Amniotic epithelial cell (primary cell): ENCODE data around the gene SEC22B.
"Not testable (repeated sequence)": the region's sequence is repeated elsewhere in the genome, so short reads cannot be mapped to it uniquely, and the experiment has no call there.

Source experiments
- DNase-seq: peaks from one replicate; pipeline ENCODE4 v3.0.0-alpha.2; 2010; ENCODE audit warnings: low read depth

The SEC22B gene

DNA sequence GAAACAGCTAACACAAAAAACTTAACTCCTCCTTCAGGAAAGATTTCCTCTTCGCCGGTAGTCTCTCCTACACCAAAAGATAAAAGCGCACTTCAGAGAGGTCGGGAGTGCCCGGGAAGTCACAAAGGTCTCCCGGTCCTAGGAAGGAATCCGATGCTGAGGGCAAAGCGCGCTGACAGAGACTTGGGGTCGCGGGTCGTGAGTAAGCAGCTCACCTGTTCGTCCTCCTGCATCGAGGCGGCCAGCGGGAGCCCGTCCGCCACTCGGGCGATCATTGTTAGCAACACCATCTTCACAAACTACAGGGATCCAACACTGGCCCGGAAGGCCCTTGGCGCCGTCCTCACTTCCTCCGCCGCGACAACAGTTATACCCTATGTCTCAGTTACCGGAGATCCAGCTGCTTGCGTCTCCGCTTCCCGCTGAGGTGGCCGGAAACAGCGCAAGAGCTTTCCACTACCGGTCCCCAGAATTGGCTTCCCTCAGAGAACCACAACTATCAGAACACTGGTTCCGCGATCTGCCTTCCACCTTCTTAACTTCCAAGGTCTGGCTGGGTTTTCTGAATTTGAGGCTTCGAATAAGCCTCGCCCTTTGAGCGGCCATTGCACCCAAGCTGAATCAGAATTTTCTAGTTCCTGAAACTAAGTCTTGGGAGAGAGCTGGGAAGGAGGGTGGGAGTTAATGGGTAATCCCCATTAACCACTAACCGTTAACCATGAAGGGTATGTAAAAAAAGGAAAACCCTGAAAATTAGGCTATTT lies at the start of gene SEC22B:
Gene SEC22B, minus strand, starts transcription at position 429 of the 764 bp plus-strand sequence. Its CDS starts 139 bp downstream, at position 290.
- peak; percentile 94 for DNase-seq

DNA sequence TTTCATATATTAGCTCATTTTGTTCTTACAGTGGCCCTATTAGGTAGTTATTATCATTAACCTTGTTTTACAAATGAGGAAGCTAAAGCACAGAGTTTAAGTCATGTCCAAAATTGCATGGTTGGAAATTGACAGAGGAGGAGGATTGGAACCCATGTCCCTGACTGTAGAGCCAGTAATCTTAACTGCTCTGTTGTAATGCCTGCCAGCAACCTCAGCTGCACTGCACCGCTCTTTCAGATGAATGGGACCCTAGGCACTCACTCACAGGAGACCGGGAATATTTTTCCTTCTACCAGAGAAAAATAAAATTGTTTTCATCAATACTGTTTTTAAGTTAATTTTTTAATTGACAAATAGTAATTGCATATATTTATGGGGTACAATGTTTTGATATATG lies 41.6 kb upstream of the SEC22B start:
- DNase-seq, result not testable (repeated sequence)

DNA sequence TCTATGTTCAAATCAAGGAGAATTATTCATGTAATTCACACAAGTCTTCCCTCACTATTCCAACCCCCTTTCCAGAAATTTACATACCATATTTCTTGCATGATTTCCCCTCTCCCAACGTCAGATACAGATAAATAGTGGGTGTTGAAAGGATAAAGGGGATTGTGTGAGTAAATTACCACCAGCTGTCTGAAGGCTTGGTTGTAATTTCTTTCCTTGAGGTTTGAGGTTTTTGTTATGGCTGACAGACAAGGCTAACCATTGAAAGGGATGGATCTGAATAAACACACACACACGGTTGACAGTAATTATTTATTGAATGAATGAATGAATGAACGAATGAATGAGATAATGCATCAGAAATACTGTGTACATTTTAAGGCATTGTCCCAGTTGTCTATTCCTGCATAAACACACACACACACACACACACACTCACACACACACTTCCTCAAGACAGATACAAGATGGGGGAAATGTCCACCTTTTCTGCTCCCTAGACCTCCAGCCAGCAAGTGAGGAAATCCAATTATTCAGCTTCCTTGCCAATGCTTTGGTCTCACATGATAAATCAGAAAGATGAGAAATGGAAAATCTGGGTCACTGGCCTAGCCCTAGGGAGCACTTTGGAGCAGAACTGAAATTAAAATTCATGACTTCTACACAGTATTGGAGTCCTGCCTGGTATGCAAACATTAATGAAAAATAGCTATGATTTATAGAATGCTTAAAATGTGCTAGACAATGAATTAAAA lies 41.0 kb upstream of the SEC22B start:
- DNase-seq, result peak; percentile 9

DNA sequence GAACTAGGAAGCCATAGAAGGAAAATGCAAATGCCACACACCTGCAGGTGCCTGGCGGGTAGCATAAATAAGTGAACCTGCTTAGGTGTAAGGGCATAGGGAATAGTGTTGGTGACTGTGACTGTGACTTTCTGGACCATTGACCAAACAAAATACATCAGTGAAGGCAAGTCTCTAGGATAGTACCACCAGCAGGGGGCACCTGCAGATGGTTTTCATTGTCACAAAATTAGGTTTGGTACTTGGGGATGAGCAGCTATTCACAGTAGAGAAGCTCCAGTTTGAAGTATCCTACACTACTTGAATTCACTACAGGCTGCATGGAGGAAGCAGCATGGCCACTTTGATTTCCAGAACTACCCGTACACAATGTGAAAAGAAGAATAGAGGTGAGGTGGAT lies 37.3 kb upstream of the SEC22B start:
- DNase-seq, result not testable (repeated sequence)

DNA sequence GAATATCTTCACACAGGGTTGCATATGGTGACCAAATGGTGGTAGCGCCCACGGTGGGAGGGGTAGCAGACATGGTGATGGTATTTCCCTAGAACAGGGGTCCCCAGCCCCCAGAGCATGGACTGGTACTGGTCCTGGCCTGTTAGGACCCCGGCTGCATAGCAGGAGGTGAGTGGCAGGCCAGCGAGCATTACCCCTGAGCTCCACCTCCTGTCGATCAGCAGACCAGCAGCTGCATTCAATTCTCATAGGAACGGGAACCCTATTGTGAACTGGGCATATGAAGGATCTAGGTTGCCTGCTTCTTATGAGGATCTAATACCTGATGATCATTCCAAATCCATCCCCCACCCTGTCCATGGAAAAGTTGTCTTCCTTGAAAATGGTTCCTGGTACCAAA lies 34.4 kb upstream of the SEC22B start:
- DNase-seq, result not testable (repeated sequence)

DNA sequence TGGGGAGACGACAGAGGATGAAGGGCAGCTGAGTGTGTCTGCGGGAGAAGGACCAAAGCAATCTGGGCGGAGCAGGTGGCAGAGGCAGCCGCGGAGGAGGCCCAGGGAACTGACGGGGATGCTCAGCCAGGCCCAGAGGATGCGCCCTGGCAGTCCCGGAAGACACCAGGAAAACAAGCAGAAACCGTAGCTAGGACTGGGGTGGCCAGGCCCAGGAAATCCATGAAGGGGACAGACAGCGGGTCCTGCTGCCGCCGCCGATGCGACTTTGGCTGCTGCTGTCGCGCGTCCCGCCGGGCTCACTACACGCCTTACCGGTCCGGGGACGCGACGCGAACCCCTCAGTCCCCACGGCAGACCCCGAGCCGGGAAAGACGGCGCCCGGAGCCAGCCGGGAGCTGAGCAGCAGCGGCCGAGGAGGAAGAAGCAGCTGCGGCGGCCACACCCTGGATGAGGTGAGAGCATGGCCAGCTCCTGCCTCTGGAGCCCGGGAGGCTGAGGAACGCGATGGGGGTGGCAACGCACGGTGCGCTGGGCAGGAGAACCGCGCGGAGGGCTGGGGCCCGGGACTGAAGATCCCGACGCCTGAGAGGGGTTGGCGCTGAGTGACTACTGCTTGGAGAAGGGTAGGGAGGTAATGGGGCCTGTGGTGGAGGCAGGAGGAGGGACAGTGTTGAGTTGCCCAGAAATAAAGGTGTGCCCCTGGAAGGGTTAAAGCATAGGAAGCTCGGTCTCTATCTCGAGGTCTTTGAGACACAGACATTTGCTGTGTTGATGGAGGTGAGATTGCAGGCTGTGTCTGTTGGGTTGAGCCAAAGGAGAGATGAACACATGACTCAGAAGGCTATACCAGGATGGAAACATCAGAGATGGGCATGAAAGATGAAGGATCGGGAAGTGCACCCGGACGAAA lies 20.8 kb upstream of the SEC22B start:
- not testable (repeated sequence) for DNase-seq

DNA sequence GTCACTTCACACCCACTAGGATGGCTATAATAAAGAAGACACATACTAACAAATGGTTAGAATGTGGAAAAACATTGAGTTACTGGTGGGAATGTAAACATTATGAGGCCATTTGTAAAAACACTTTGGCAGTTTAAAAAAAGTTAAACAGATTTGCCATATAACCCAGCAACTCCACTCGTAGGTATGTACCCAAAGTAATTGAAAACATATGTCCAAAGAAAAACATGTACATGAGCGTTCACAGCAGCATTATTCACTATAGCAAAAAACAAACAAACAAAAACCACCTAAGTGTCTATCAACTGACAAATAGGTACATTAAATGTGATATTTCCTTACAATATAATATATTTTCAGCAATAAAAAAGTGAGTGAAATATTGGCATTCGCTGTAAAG lies 12.3 kb upstream of the SEC22B start:
- DNase-seq, result not testable (repeated sequence)

DNA sequence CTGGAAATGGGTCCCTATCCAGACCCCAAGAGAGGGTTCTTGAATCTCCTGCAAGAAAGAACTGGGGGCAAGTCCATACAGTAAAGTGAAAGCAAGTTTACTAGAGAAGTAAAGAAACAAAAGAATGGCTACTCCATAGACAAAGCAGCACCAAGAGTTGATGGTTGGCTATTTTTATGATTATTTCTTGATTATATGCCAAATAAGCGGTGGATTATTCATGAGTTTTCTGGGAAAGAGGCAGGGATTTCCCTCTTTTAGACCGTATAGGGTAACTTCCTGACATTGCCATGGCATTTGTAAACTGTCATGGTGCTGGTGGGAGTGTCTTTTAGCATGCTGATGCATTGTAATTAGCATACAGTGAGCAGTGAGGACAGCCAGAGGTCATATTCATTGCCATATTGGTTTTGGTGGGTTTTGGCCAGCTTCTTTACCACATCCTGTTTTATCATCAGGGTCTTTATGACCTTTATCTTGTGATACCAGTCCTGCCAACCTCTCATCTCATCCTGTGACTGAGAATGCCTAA lies 5.9 kb upstream of the SEC22B start:
- DNase-seq, result not testable (repeated sequence)

DNA sequence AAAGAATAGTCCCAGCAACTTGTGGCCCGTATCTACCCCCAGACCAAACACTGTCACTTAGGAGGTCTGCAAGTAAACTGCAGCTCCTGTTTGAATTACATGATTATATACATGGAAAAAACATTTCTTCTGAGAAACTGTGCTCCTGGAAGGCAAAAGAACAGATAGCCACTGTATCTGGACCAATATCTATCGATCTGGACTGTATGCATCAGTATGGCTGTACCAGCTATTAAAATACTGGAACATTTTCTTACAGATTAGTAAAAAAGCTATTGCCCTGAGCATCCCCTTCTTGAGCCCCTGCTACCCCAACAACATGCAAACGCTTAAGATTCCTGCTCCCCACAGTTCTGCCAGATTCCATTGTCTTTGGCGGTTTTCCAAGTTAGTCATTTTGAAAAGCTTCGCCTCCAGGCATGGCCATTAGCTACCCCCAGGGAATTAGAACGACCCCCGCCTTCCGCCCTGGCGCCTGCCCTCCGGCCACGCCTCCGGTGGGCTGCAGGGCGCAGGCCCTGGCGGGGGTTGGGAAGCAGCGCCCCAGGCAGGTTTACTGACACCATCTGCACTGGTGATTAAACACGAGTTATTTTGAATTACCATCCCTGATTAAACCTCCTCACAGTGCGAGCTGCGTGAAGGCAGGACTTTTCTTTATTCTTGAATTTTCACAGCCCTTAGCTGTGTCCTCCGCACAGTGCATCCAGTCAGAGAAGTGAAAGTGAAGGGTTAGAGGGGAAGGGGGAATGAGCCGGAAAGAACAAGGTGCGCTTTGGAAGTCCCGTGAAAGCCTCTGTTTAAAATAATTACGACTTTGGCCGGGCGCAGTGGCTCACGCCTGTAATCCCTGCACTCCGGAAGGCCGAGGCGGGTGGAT lies 3.7 kb upstream of the SEC22B start:
- DNase-seq, result peak; percentile 78

DNA sequence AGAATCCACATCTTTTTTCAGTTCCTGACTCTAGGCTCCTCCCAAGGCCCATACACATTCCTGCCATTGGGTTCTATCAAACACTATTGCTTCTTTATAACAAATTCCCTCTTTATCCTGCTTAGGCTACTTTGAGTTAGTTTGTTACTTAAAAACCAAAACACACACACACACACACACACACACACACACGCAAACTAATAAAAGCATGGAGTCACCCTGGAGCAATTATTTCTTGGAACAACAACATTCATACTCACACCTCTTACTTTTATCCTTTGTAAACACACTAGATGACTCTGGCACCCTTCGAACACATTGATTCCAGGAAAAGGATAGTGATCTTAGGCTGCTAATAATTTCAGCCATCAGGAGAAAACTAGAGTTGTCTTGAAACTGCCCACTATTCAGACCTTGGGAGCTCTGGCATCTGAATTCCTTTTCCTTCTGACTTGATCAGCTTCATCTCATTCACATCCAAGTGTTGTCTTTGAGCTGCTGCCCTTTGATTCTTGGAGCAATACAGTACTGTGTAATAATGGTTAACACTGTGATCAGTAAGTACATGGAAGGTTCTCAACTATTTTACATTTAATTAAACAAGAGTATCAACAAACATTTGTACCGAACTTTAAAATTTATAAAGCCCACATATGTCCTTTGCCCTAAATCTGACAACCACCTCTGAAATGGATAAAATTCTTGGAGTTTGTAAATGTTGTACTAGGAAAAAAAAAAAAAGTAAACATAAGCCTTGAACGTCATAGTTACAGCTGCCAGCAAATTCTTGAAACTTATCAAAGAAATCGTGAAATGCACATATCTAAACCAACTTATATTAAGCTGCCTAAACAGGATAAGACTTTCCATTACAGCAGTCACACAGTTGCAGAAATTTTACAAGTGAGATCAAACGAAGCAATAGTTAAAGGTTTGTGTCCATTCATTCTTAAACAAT lies 2.8 kb upstream of the SEC22B start:
- DNase-seq, result peak; percentile 75

DNA sequence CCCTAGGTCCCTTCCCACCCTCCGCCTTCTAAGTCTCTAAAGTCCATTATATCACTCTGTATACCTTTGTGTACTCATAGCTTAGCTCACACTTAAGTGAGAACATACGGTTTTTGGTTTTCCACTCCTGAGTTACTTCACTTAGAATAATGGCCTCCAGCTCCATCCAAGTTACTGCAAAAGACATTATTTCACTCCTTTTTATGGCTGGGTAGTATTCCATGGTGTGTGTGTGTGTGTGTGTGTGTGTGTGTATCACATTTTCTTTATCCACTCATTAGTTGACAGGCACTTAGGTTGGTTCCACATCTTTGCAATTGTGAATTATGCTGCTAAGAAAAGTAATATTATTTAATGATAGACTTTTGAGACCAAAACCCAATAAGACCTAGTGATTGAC lies 1.7 kb upstream of the SEC22B start:
- DNase-seq, result not testable (repeated sequence)

DNA sequence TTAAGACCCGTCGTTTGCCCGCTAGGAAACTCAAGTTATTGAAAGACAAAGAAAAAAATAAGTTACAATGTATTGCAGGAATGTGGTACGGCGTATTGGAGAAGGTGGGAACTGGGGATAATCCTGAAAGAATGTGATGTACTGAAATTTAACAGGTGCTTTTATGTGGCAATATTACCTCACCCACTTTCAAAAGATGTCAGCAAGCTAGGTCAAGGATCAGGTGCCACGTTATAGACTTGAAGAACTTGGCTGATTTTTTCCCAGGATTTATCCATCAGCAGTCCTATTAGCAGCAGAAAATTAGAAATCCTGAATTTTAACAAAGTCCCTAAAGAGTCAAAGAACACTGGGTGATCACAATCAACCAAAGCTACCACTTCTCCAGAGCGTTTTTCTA lies 632 bp downstream of the SEC22B start:
- peak; percentile 42 for DNase-seq

DNA sequence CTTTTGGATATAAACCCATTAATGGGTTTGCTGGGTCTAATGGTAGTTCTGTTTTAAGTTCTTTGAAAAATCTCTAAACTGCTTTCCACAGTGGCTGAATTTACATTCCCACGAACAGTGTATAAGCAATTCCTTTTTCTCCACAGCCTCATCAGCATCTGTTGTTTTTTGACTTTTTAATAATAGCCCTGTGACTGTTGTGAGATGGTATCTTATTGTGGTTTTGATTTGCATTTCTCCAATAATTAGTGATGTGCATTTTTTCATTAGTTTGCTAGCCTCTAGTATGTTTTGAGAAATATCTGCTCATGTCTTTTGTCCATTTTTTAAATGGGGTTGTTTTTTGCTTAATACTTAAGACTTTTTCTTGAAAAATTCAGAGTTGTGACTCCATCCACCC lies 11.6 kb downstream of the SEC22B start:
- DNase-seq, result not testable (repeated sequence)

DNA sequence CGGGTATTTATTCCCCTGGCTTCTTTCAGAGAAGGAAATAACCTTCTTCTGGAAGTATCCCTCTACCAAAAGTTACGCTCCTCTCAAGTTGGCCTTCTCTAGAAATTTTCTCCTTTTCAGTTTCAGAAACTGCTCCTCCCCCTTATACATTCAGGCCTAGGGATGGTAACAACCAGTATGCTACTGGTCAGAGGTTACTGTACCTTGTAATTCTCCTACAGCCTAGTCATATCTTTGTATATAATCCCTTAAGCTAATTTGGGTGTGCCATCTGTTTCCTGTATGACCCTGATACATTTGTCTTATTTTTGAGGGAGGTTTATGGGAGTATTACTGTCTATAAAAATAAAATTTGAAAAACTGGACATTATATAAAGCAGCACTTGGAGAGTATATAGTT lies 14.3 kb downstream of the SEC22B start:
- not testable (repeated sequence) for DNase-seq

DNA sequence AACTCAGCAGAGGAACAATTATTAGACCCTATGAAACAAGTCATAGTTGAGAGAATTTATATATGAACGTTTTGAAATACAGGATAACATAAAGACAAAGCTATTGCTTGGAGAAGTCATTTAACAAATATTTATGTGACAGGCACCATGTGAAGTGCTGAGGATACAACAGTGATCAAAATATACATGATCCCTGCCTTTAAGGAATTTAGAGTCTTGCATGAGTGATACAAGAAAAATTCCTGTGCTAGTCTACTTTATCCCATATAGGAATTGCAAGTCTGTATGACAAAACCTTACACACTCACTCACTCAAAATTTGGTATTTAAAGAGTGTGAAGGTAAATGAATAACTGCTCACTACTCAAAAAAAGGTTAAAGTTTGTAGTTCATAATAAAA lies 17.8 kb downstream of the SEC22B start:
- not testable (repeated sequence) for DNase-seq

DNA sequence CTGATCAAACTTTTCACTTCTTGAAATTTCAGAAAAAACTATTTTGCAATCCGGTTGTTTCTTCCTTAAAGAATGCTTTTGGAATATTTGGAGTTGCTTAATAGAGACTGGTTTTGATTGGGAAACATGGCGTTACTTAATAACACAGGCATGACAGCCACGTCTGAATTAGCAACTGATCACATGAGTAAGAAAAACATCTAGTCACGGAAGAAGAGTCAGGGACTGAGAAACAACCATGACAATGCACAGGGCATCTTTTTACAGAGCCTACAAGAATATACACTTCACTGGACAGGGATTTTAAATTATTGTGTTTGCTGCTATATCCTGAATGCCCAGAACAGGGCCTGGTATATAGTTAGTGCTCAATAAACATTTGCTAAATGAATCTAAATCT lies 18.2 kb downstream of the SEC22B start:
- not testable (repeated sequence) for DNase-seq

DNA sequence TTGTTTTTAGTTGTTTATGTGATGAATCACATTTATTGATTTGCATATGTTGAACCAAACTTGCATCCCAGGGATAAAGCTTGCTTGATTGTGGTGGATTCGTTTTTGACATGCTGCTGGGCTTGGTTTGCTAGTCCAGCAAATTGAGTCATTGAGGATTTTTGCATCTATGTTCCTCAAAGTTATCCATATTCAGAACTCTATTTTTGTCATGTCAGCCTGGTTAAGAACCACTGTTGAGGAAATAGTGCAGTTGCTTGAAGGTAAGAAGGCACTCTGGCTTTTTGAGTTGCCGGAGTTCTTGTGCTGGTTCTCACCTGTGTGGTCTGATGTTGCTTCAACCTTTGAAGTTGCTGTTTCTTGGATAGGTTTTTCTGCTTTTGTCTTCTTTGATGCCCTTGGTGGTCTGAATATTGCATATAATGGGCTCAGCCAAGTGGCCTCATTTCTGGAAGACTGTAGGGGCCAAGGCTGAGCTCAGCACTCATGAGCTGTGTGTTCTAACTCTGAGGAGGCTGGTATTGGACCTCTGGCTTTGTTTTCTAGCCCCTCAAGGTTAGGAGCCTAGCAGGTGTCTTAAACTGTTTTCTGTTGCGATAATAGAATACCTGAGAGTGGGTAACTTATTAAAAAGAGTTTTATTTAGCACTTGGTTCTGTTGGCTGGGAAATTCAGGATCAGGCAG lies 26.0 kb downstream of the SEC22B start:
- not testable (repeated sequence) for DNase-seq

DNA sequence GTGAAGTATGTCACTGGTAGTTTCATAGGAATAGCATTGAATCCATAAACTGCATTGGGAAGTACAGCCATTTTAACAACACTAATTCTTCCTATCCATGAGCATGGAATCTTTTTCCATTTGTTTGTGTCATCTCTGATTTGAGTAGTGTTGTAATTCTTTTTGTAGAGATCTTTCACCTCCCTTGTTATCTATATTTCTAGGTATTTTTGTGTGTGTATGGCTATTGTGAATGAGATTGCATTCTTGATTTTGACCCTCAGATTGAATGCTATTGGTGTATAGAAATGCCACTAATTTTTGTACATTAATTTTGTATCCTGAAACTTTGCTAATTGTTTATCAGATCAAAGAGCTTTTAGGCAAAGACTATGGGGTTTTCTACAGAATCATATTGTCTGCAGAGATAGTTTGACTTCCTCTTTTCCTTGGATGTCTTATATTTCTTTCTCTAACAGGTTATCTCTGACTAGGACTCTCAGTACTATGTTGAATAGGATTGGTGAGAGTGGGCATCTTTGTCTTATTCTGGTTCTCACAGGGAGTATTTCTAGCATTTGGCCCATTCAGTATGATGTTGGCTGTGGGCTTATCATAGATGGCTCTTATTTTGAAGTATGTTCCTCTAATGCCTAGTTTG lies 26.8 kb downstream of the SEC22B start:
- not testable (repeated sequence) for DNase-seq

DNA sequence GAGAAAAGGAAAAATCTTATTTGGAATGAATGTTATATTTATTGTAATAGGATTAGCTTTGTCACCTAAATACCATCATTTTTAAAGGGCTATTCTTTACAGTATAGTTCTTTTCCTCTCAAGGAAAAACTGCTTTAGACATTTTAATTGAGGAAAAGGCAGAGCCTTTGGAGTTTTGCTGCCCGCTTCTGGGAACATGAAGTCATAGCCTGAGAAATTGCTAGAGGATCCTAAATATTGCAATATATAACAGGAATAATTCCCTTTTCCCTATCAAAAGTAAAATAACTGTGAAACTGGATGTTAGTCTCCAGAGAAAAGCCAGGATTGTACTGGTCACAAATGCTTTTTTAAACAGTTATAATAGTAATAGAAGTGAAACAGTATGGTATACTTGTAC lies 30.5 kb downstream of the SEC22B start:
- DNase-seq, result not testable (repeated sequence)
